ENCODE data around the gene SERPINA1.

The SERPINA1 gene

GRCh38 chr14:94397289-94398181 is 9.1 kb upstream of the SERPINA1 start:
- DNase-seq (ENCODE audit: low read depth), result no peak

GRCh38 chr14:94396628-94397225 is 8.3 kb upstream of the SERPINA1 start:
- no peak for DNase-seq (ENCODE audit: low read depth)

GRCh38 chr14:94395888-94396574 is 7.6 kb upstream of the SERPINA1 start:
- no peak for DNase-seq (ENCODE audit: low read depth)

GRCh38 chr14:94395282-94395887 is 7.0 kb upstream of the SERPINA1 start:
- DNase-seq (ENCODE audit: low read depth), result no peak

- no peak for DNase-seq (ENCODE audit: low read depth)
Measured at GRCh38 chr14:94394581-94395207, 6.3 kb upstream of the SERPINA1 start.

GRCh38 chr14:94394025-94394493 is 5.7 kb upstream of the SERPINA1 start:
- DNase-seq (ENCODE audit: low read depth), result no peak

- no peak for DNase-seq (ENCODE audit: low read depth)
Measured at GRCh38 chr14:94393474-94393873, 5.1 kb upstream of the SERPINA1 start.

- no peak for DNase-seq (ENCODE audit: low read depth)
Measured at GRCh38 chr14:94392510-94392935, 4.1 kb upstream of the SERPINA1 start.

GRCh38 chr14:94391281-94391975 is 3.0 kb upstream of the SERPINA1 start:
- no peak for DNase-seq (ENCODE audit: low read depth)

GRCh38 chr14:94390372-94391086 is 2.1 kb upstream of the SERPINA1 start:
- DNase-seq (ENCODE audit: low read depth), result no peak

GRCh38 chr14:94389731-94390371 is 1.4 kb upstream of the SERPINA1 start:
- DNase-seq (ENCODE audit: low read depth), result no peak

GRCh38 chr14:94389104-94389469 is 685 bp upstream of the SERPINA1 start:
- no peak for DNase-seq (ENCODE audit: low read depth)

- no peak for DNase-seq (ENCODE audit: low read depth)
Measured at GRCh38 chr14:94388027-94388383, 397 bp downstream of the SERPINA1 start.

- no peak for DNase-seq (ENCODE audit: low read depth)
Measured at GRCh38 chr14:94387051-94388026, 1.1 kb downstream of the SERPINA1 start.

GRCh38 chr14:94386085-94387031 is 2.0 kb downstream of the SERPINA1 start:
- no peak for DNase-seq (ENCODE audit: low read depth)

- no peak for DNase-seq (ENCODE audit: low read depth)
Measured at GRCh38 chr14:94385553-94386057, 2.8 kb downstream of the SERPINA1 start.

GRCh38 chr14:94384342-94384741 is 4.1 kb downstream of the SERPINA1 start:
- DNase-seq (ENCODE audit: low read depth), result no peak

- no peak for DNase-seq (ENCODE audit: low read depth)
Measured at GRCh38 chr14:94383777-94384176, 4.6 kb downstream of the SERPINA1 start.
